ENCODE results near the gene HIRA. TPM values are rescaled to one million over a fixed set of nuclear protein-coding genes. Genes with fewer than 3 reads are reported as not detected.

Gene HIRA
- total and polyA plus RNA-seq, 9 of the 15 experiments (the other 6 are each of a cell fraction or from before 2014, with no cell fraction given) = 0.96 to 132 (median 58.4) TPM

- TF ChIP-seq CLOCK (CRISPR knock-in tag; IDR thresholded peaks at IDR 0.05; ENCODE audit: borderline replicate concordance) (peak; percentile 90; the same call in 1 of the 2 replicates), RREB1 (CRISPR knock-in tag; IDR thresholded peaks at IDR 0.05) (peak; percentile 85; the same call in 1 of the 2 replicates), HEY1 (CRISPR knock-in tag; IDR thresholded peaks at IDR 0.05; ENCODE audit: borderline replicate concordance) (peak; percentile 85; the same call in 1 of the 2 replicates), ZNF239 (CRISPR knock-in tag; IDR thresholded peaks at IDR 0.05) (peak; percentile 90), FOXP4 (CRISPR knock-in tag; IDR thresholded peaks at IDR 0.05; ENCODE audit: borderline replicate concordance) (no peak), KLF6 (CRISPR knock-in tag; IDR thresholded peaks at IDR 0.05; ENCODE audit: borderline replicate concordance) (peak; percentile 95; the same call in 1 of the 2 replicates)
- TF ChIP-seq, protein P1, sequence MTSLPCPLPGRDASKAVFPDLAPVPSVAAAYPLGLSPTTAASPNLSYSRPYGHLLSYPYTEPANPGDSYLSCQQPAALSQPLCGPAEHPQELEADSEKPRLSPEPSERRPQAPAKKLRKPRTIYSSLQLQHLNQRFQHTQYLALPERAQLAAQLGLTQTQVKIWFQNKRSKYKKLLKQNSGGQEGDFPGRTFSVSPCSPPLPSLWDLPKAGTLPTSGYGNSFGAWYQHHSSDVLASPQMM (CRISPR knock-in tag; IDR thresholded peaks at IDR 0.05) = no peak
- TF ChIP-seq, protein P2, sequence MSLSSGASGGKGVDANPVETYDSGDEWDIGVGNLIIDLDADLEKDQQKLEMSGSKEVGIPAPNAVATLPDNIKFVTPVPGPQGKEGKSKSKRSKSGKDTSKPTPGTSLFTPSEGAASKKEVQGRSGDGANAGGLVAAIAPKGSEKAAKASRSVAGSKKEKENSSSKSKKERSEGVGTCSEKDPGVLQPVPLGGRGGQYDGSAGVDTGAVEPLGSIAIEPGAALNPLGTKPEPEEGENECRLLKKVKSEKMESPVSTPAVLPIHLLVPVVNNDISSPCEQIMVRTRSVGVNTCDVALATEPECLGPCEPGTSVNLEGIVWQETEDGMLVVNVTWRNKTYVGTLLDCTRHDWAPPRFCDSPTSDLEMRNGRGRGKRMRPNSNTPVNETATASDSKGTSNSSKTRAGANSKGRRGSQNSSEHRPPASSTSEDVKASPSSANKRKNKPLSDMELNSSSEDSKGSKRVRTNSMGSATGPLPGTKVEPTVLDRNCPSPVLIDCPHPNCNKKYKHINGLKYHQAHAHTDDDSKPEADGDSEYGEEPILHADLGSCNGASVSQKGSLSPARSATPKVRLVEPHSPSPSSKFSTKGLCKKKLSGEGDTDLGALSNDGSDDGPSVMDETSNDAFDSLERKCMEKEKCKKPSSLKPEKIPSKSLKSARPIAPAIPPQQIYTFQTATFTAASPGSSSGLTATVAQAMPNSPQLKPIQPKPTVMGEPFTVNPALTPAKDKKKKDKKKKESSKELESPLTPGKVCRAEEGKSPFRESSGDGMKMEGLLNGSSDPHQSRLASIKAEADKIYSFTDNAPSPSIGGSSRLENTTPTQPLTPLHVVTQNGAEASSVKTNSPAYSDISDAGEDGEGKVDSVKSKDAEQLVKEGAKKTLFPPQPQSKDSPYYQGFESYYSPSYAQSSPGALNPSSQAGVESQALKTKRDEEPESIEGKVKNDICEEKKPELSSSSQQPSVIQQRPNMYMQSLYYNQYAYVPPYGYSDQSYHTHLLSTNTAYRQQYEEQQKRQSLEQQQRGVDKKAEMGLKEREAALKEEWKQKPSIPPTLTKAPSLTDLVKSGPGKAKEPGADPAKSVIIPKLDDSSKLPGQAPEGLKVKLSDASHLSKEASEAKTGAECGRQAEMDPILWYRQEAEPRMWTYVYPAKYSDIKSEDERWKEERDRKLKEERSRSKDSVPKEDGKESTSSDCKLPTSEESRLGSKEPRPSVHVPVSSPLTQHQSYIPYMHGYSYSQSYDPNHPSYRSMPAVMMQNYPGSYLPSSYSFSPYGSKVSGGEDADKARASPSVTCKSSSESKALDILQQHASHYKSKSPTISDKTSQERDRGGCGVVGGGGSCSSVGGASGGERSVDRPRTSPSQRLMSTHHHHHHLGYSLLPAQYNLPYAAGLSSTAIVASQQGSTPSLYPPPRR (CRISPR knock-in tag; IDR thresholded peaks at IDR 0.05; ENCODE audit: borderline replicate concordance) = no peak
Measured at GRCh38 chr22:19479355-19480172, 48.0 kb upstream of the HIRA start, which contains the start of gene CDC45 (continued).
